Transverse colon (tissue), 4 donors: ENCODE measurements around the gene ACBD5.
"Not testable (repeated sequence)": the region's sequence is repeated elsewhere in the genome, so short reads cannot be mapped to it uniquely, and the experiment has no call there.

Experiments
- CTCF ChIP-seq, 5 experiments: fragments of 200-600 bp in 3 of 5; fragments of 450-650 bp in 2 of 5; sonication (generic) in 3 of 5; IDR thresholded peaks; 1 replicate in 2 of 5; 2 replicates in 3 of 5; pipeline ENCODE4 v1.5.1; 2016 to 2017; ENCODE audit warnings: antibody characterized with exemption in 5 of 5, inconsistent platforms in 3 of 5, mild to moderate bottlenecking in 2 of 5, moderate library complexity in 1 of 5
- EP300 ChIP-seq: sonication (generic); formaldehyde crosslinking; IDR thresholded peaks from one replicate; pipeline ENCODE4 v1.6.1; 2017; ENCODE audit warnings: antibody characterized with exemption, low read depth
- POLR2A ChIP-seq: fragments of 450-650 bp; IDR thresholded peaks from one replicate; pipeline ENCODE4 v1.6.1; 2016; ENCODE audit warnings: antibody characterized with exemption, mild to moderate bottlenecking, moderate library complexity
- POLR2AphosphoS5 ChIP-seq, 3 donors: sonication (generic); formaldehyde crosslinking; IDR thresholded peaks; one replicate each; pipeline ENCODE4 v1.6.1; 2016; ENCODE audit warnings: antibody characterized with exemption in 3 of 3

- TF ChIP-seq CTCF (IDR thresholded peaks at IDR 0.05); POLR2A; POLR2AphosphoS5 (IDR thresholded peaks at IDR 0.05); EP300: not testable (repeated sequence)
These were observed 25.4 kb upstream of the ACBD5 start for GRCh38 chr10:27266025-27266424.
